HG02943 (cell line): ENCODE data around the gene KHDC4.
A peak's percentile ranks its signal among the peaks of the same experiment; 100 is the strongest.

ENCODE experiments used
- ATAC-seq: cut with Tn5 transposase; IDR thresholded peaks from one replicate; pipeline ENCODE4 v1.9.1; 2021; ENCODE audit warnings: mild to moderate bottlenecking, low read depth, moderate library complexity; ENCODE audit not compliant: unreplicated experiment

The KHDC4 gene

GRCh38 chr1:155970531-155971167, 36.4 kb upstream of the KHDC4 start:
- ATAC-seq: no peak

- no peak for ATAC-seq
Measured at GRCh38 chr1:155969377-155969791, 35.2 kb upstream of the KHDC4 start.

- ATAC-seq: no peak
Measured at GRCh38 chr1:155968670-155969069, 34.5 kb upstream of the KHDC4 start.

GRCh38 chr1:155968051-155968400, 33.8 kb upstream of the KHDC4 start:
- no peak for ATAC-seq

GRCh38 chr1:155967341-155968050, 33.3 kb upstream of the KHDC4 start:
- no peak for ATAC-seq

- ATAC-seq: no peak
Measured at GRCh38 chr1:155966750-155967149, 32.5 kb upstream of the KHDC4 start.

GRCh38 chr1:155966135-155966534, 31.9 kb upstream of the KHDC4 start:
- ATAC-seq: no peak

GRCh38 chr1:155964193-155964592, 30.0 kb upstream of the KHDC4 start:
- no peak for ATAC-seq

- no peak for ATAC-seq
Measured at GRCh38 chr1:155962599-155963211, 28.5 kb upstream of the KHDC4 start.

- ATAC-seq: no peak
Measured at GRCh38 chr1:155961937-155962336, 27.7 kb upstream of the KHDC4 start.

GRCh38 chr1:155960081-155960745, 26.0 kb upstream of the KHDC4 start:
- ATAC-seq: no peak

- ATAC-seq: no peak
Measured at GRCh38 chr1:155957411-155957915, 23.2 kb upstream of the KHDC4 start.

GRCh38 chr1:155954645-155955044, 20.4 kb upstream of the KHDC4 start:
- no peak for ATAC-seq

GRCh38 chr1:155952505-155952890, 18.3 kb upstream of the KHDC4 start:
- no peak for ATAC-seq

- no peak for ATAC-seq
Measured at GRCh38 chr1:155951753-155952504, 17.7 kb upstream of the KHDC4 start.

GRCh38 chr1:155950829-155951228, 16.6 kb upstream of the KHDC4 start:
- ATAC-seq: no peak

- ATAC-seq: no peak
Measured at GRCh38 chr1:155947741-155948140, 13.5 kb upstream of the KHDC4 start.

GRCh38 chr1:155947292-155947691, 13.1 kb upstream of the KHDC4 start:
- no peak for ATAC-seq

- peak; percentile 16 for ATAC-seq
Measured at GRCh38 chr1:155946633-155947219, 12.5 kb upstream of the KHDC4 start.

- ATAC-seq: no peak
Measured at GRCh38 chr1:155944444-155944799, 10.2 kb upstream of the KHDC4 start.
